LNCaP clone FGC (cell line): ENCODE measurements around the gene FOXB1.

Experiments used
- DNase-seq: peaks from one replicate; pipeline ENCODE4 v3.0.0-alpha.2; 2011; ENCODE audit warnings: low read depth
- H3K4me3 ChIP-seq: 2 replicates; pipeline ENCODE4 v1.5.1; 2011; ENCODE audit warnings: mild to moderate bottlenecking, low read depth, low read length, control low read depth
- CTCF ChIP-seq: IDR thresholded peaks from 2 replicates; pipeline ENCODE4 v1.5.1; 2012; ENCODE audit warnings: mild to moderate bottlenecking; ENCODE audit not compliant: control insufficient read depth, insufficient read depth; ENCODE audit errors: extremely low read depth

The FOXB1 gene

DNA sequence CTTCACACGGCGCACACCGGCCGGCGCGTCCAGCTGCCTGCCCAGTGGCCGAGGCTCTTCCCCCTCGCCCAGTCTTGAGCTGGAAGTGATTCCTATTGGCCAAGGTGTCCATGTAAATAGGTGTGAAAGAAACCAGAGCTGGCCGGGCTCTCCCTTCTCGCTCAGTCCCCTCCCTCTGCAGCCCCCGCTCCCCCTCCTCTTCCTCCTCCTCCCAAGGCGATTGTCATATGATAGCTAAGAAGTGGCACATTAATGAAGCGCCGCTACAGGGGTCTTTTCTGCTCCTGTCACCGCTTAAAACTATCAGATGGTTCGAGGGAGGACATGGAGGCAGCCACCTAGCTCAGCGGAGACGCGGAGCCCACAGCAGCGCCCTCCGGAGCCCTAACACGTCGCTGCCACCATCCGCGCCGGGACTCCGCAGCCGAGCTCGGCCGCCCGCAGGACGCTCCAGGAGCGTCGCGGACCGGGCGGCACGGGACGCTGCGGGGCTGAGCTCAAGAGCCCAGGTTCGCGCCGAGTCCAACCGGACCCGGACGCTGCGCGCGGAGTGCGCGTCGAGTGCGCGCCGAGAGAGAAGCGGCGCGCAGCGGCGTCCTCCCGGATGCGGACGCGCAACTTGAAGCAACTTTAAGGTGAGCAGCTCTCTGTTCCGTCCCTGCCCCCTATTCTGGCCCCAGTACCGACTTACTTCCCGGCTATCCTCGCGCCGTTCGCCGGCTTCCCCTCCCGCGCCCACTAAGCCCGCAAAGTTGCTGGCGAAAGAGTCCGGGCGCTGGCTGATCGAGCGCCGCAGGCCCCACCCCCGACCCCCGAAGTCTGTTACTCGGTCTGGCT lies at the start of gene FOXB1:
Gene FOXB1 (plus strand): TSS at position 303 of the 837 bp plus-strand sequence. CDS start 653 bp downstream, outside the sequence.
- DNase-seq, result no peak
- no peak for TF ChIP-seq CTCF
- no peak within 1 kb of the TSS for H3K4me3 ChIP-seq

DNA sequence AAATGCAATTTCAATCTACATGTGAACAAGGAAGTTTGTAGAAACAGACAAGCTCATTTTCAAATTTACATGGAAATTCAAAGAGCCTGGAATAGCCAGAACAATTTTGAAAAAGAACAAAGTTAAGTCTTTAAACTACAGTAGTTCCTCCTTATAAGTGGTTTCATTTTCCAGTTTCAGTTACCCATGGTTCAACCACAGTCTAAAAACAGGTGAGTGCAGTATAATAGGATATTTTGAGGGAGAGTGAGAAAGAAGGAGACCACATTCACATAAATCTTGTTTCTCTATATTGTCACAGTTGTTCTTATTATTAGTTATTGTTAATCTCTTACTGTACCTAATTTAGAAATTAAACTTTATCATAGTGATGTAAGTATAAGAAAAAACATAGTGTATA lies 45.8 kb upstream of the FOXB1 start:
- DNase-seq, result no peak
- no peak overlapping the region for H3K4me3 ChIP-seq
- TF ChIP-seq CTCF, result no peak

DNA sequence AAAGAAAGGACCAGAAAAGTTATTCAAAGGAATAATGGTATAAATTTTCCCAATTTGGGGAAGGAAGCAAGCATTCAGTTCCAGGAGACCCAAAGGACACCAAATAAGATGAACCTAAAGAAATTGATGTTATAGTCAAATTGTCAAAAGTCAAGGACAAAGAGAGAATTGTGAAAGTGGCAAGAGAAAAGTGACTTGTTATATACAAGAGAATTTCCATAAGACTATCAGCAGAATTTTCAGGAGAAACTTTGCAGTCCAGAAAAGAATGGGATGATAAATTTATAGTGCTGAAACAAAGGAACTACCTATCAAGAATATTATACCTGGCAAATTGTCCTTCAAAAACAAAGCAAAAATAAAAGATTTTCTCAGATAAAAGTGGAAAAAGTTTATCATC lies 43.8 kb upstream of the FOXB1 start:
- TF ChIP-seq CTCF, result no peak
- DNase-seq, result no peak

GRCh38 chr15:59963322-59963721 lies 40.8 kb upstream of the FOXB1 start:
- DNase-seq, result no peak
- TF ChIP-seq CTCF, result no peak
- H3K4me3 ChIP-seq, result no peak overlapping the region

More for the DNA sequence above, 43.8 kb upstream of the FOXB1 start:
- no peak overlapping the region for H3K4me3 ChIP-seq

DNA sequence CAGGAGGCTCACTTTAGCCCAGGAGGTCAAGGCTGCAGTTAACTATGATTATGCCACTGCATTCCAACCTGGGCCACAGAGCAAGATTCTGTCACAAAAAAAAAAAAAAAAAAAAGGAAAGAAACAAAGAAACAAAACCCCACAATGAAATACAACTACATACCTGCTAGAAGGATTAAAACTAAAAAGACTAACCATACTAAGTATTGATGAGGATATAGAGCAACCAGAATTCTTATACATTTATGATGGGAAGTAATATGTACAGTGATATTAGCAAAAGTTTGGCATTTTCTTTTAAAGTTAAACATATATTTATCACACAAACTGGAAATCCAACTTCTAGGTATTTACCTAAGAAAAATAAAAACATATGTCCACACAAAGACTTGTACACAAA lies 40.2 kb upstream of the FOXB1 start:
- no peak for DNase-seq
- no peak overlapping the region for H3K4me3 ChIP-seq
- no peak for TF ChIP-seq CTCF

DNA sequence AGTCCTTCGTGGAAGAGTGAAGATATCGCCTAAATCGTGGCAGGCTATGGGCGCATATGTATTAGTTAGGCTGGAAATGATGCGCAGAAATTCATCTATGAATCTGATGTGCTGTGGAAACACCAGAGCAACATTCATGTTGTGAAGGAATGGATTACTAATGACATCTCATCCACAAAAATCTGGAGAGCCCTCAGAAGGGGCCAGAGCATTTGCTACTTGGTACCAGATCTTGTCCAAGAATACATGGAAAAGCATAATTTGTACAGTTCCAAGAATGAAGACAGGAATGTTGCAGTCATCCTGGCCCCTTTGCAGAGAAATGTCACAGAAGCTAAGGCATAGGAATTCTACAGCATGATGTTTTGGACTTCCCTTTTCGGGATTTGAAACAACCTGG lies 38.4 kb upstream of the FOXB1 start:
- TF ChIP-seq CTCF, result no peak
- no peak overlapping the region for H3K4me3 ChIP-seq
- no peak for DNase-seq

GRCh38 chr15:59966262-59966661 lies 37.8 kb upstream of the FOXB1 start:
- no peak overlapping the region for H3K4me3 ChIP-seq
- no peak for TF ChIP-seq CTCF
- DNase-seq, result no peak
